GM21576 (cell line): ENCODE results near the gene GPR78.

ENCODE experiments used
- ATAC-seq: cut with Tn5 transposase; IDR thresholded peaks from one replicate; pipeline ENCODE4 v1.9.1; 2021; ENCODE audit warnings: mild to moderate bottlenecking, moderate library complexity; ENCODE audit not compliant: unreplicated experiment

Gene GPR78

GRCh38 chr4:8598391-8599090, 18.3 kb downstream of the GPR78 start:
- ATAC-seq = no peak

GRCh38 chr4:8599091-8599460, 18.9 kb downstream of the GPR78 start:
- no peak for ATAC-seq

- ATAC-seq = no peak
These were observed 19.5 kb downstream of the GPR78 start for GRCh38 chr4:8599657-8600056.

GRCh38 chr4:8600266-8600665, 20.1 kb downstream of the GPR78 start:
- ATAC-seq = no peak

- no peak for ATAC-seq
These were observed 20.5 kb downstream of the GPR78 start for GRCh38 chr4:8600686-8601085.

- no peak for ATAC-seq
These were observed 20.9 kb downstream of the GPR78 start for GRCh38 chr4:8601086-8601485.

GRCh38 chr4:8601556-8601955, 21.4 kb downstream of the GPR78 start:
- no peak for ATAC-seq

- no peak for ATAC-seq
These were observed 22.7 kb downstream of the GPR78 start for GRCh38 chr4:8602686-8603430.

- ATAC-seq = no peak
These were observed 23.7 kb downstream of the GPR78 start for GRCh38 chr4:8603931-8604330.

- ATAC-seq = no peak
These were observed 25.1 kb downstream of the GPR78 start for GRCh38 chr4:8605289-8605688.

- ATAC-seq = no peak
These were observed 26.3 kb downstream of the GPR78 start for GRCh38 chr4:8606476-8606875.

GRCh38 chr4:8606966-8607365, 26.8 kb downstream of the GPR78 start:
- ATAC-seq = no peak

- no peak for ATAC-seq
These were observed 27.6 kb downstream of the GPR78 start for GRCh38 chr4:8607603-8608481.

GRCh38 chr4:8608714-8609391, 28.7 kb downstream of the GPR78 start:
- ATAC-seq = no peak

- no peak for ATAC-seq
These were observed 29.2 kb downstream of the GPR78 start for GRCh38 chr4:8609406-8609805.

GRCh38 chr4:8609824-8610350, 29.7 kb downstream of the GPR78 start:
- no peak for ATAC-seq

GRCh38 chr4:8610858-8611616, 30.8 kb downstream of the GPR78 start:
- no peak for ATAC-seq

- no peak for ATAC-seq
These were observed 32.5 kb downstream of the GPR78 start for GRCh38 chr4:8612646-8613045.

GRCh38 chr4:8613421-8614364, 33.5 kb downstream of the GPR78 start:
- ATAC-seq = no peak
